HepG2 (cell line): ENCODE measurements around the gene LYRM4. TPM values are rescaled to one million over a fixed set of nuclear protein-coding genes. Genes with fewer than 3 reads are reported as not detected.

ENCODE experiments used
- BHLHE40 ChIP-seq: IDR thresholded peaks from 2 replicates; pipeline ENCODE4 v1.6.1; 2011; ENCODE audit warnings: low read length, improper control_type of control experiment
- CREB1 ChIP-seq, 2 experiments: fragments of 450-650 bp in 1 of 2; IDR thresholded peaks; 2 replicates each; pipeline ENCODE4 v1.6.1; 2016 to 2017; ENCODE audit warnings: control low read depth in 1 of 2, mild to moderate bottlenecking in 1 of 2, missing compliant biosample characterization in 1 of 2, missing genetic modification characterization in 1 of 2
- CREM ChIP-seq, 2 experiments: sonication (generic) in 1 of 2; formaldehyde crosslinking in 1 of 2; IDR thresholded peaks; 2 replicates each; pipeline versions ENCODE4 v1.4.0 to v1.6.1; 2016 to 2020; ENCODE audit warnings: antibody characterized with exemption in 1 of 2, mild to moderate bottlenecking in 1 of 2, missing genetic modification reagents in 1 of 2
- DMAP1 ChIP-seq: IDR thresholded peaks from 2 replicates; pipeline ENCODE4 v1.6.1; 2016
- ESRRA ChIP-seq: sonication (generic); formaldehyde crosslinking; IDR thresholded peaks from 2 replicates; pipeline ENCODE4 v1.5.1; 2020; ENCODE audit warnings: mild to moderate bottlenecking, low read depth, missing genetic modification reagents
- HDAC2 ChIP-seq: sonication (generic); formaldehyde crosslinking; IDR thresholded peaks from 2 replicates; pipeline ENCODE4 v1.4.0; 2020; ENCODE audit warnings: missing genetic modification reagents
- HNF4G ChIP-seq, 2 experiments: sonication (generic) in 1 of 2; formaldehyde crosslinking in 1 of 2; IDR thresholded peaks; 2 replicates each; pipeline versions ENCODE4 v1.4.0 to v1.6.1; 2011 to 2020; ENCODE audit warnings: borderline replicate concordance in 2 of 2, low read depth in 2 of 2, mild to moderate bottlenecking in 2 of 2, low read length in 1 of 2, missing genetic modification reagents in 1 of 2, moderate library complexity in 1 of 2
- HOXA3 ChIP-seq: sonication (generic); formaldehyde crosslinking; IDR thresholded peaks from 2 replicates; pipeline ENCODE4 v1.5.0; 2020; ENCODE audit warnings: missing genetic modification reagents
- JUN ChIP-seq: sonication (generic); formaldehyde crosslinking; IDR thresholded peaks from 2 replicates; pipeline ENCODE4 v1.4.0; 2020; ENCODE audit warnings: mild to moderate bottlenecking, missing genetic modification reagents
- KLF12 ChIP-seq: sonication (generic); formaldehyde crosslinking; IDR thresholded peaks from 2 replicates; pipeline ENCODE4 v1.4.0; 2020; ENCODE audit warnings: missing genetic modification reagents, borderline replicate concordance
- KMT2A ChIP-seq: sonication (generic); formaldehyde crosslinking; IDR thresholded peaks from 2 replicates; pipeline ENCODE4 v1.4.0; 2020; ENCODE audit warnings: missing genetic modification reagents
- POLR2G ChIP-seq: fragments of 200-400 bp; formaldehyde crosslinking; IDR thresholded peaks from 2 replicates; pipeline ENCODE4 v1.6.1; 2018; ENCODE audit warnings: mild to moderate bottlenecking, low read depth, low read length, moderate library complexity
- RAD51 ChIP-seq: fragments of 450-650 bp; IDR thresholded peaks from 2 replicates; pipeline ENCODE4 v1.6.1; 2016; ENCODE audit warnings: borderline replicate concordance
- SSRP1 ChIP-seq: IDR thresholded peaks from 2 replicates; pipeline ENCODE4 v1.6.1; 2016; ENCODE audit warnings: control low read depth
- TEAD3 ChIP-seq: optimal IDR thresholded peaks from 2 replicates; pipeline ENCODE3; 2016; ENCODE audit warnings: borderline replicate concordance
- ZFAT ChIP-seq: sonication (generic); formaldehyde crosslinking; conservative IDR thresholded peaks from 2 replicates; pipeline ENCODE4 v1.8.1; 2023; ENCODE audit warnings: missing genetic modification reagents, inconsistent platforms
- ZNF546 ChIP-seq: sonication (generic); formaldehyde crosslinking; conservative IDR thresholded peaks from 2 replicates; pipeline ENCODE4 v1.8.1; 2023; ENCODE audit warnings: mild to moderate bottlenecking, missing genetic modification reagents
- ZNF678 ChIP-seq: sonication (generic); formaldehyde crosslinking; IDR thresholded peaks from 2 replicates; pipeline ENCODE4 v1.4.0; 2020; ENCODE audit warnings: mild to moderate bottlenecking, missing genetic modification reagents
- ZNF687 ChIP-seq: sonication (generic); formaldehyde crosslinking; IDR thresholded peaks from 2 replicates; pipeline ENCODE4 v1.5.1; 2020; ENCODE audit warnings: mild to moderate bottlenecking, missing genetic modification reagents, moderate library complexity
- ZNF782 ChIP-seq: sonication (generic); formaldehyde crosslinking; IDR thresholded peaks from 2 replicates; pipeline ENCODE4 v1.4.0; 2020; ENCODE audit warnings: missing genetic modification reagents, mild to moderate bottlenecking, borderline replicate concordance
- polyA plus RNA-seq, 8 experiments: library from polyadenylated mRNA; depleted of rRNA in 3 of 8; stranded (reverse) in 7 of 8; unstranded in 1 of 8; fragments of >200 nt; fragmentation: Illumina TruSeq in 4 of 8; extraction: Trizol in 4 of 8; gene quantifications; 2 replicates each; pipeline versions ENCODE4 v1.2.1 to v1.2.3, GENCODE V29; 2011 to 2016; ENCODE audit warnings: low read depth in 4 of 8, missing spikeins in 1 of 8, mixed read lengths in 1 of 8; ENCODE audit not compliant: insufficient read depth in 1 of 8
- total RNA-seq, 5 experiments: library from RNA; depleted of rRNA; stranded (reverse); fragments of >200 nt; fragmentation: Illumina TruSeq; extraction: Trizol; gene quantifications; 2 replicates each; pipeline ENCODE4 v1.2.3, GENCODE V29; 2016; ENCODE audit warnings: low read depth in 1 of 5
- TF ChIP-seq, protein P1 (sequence below): sonication (generic); formaldehyde crosslinking; IDR thresholded peaks from 2 replicates; pipeline ENCODE4 v1.4.0; 2020; ENCODE audit warnings: mild to moderate bottlenecking, missing genetic modification reagents

Gene LYRM4
- total and polyA plus RNA-seq, 2 of the 13 experiments (the other 11 are each of a cell fraction or from before 2014, with no cell fraction given), result 64.6 to 67.5 TPM

GRCh38 chr6:5260111-5260620 is 584 bp downstream of the LYRM4 start (continued):
- TF ChIP-seq ZNF687 (CRISPR knock-in tag), result no peak
- TF ChIP-seq RAD51, result no peak
- no peak for TF ChIP-seq DMAP1 (CRISPR knock-in tag)
- no peak for TF ChIP-seq ZFAT (CRISPR knock-in tag)
- TF ChIP-seq HNF4G (IDR thresholded peaks at IDR 0.05; ENCODE audit: borderline replicate concordance, low read depth, low read length), result no peak
- peak; percentile 13; the same call in 1 of the 2 replicates for TF ChIP-seq HNF4G (CRISPR knock-in tag; IDR thresholded peaks at IDR 0.05; ENCODE audit: borderline replicate concordance, low read depth)
- TF ChIP-seq KMT2A, result peak; percentile 8; the same call in 1 of the 2 replicates
- peak; percentile 60; the same call in 1 of the 2 replicates for TF ChIP-seq POLR2G
- 0 out of 2 replicates have a peak, but pooled peaks have one; percentile 24 for TF ChIP-seq BHLHE40
- TF ChIP-seq TEAD3 (CRISPR knock-in tag), result peak; percentile 15
- TF ChIP-seq HOXA3 (CRISPR knock-in tag), result 0 out of 2 replicates have a peak, but pooled peaks have one; percentile 5
- no peak for TF ChIP-seq ESRRA
- TF ChIP-seq CREM (IDR thresholded peaks at IDR 0.05), result peak; percentile 49; the same call in 1 of the 2 replicates
- TF ChIP-seq CREM (CRISPR knock-in tag; IDR thresholded peaks at IDR 0.05), result no peak
- no peak; the same call in 1 of the 2 replicates for TF ChIP-seq ZNF546 (CRISPR knock-in tag)
- TF ChIP-seq ZNF678 (CRISPR knock-in tag), result no peak
- 0 out of 2 replicates have a peak, but pooled peaks have one; percentile 3 for TF ChIP-seq KLF12 (CRISPR knock-in tag)
- TF ChIP-seq, protein P1, sequence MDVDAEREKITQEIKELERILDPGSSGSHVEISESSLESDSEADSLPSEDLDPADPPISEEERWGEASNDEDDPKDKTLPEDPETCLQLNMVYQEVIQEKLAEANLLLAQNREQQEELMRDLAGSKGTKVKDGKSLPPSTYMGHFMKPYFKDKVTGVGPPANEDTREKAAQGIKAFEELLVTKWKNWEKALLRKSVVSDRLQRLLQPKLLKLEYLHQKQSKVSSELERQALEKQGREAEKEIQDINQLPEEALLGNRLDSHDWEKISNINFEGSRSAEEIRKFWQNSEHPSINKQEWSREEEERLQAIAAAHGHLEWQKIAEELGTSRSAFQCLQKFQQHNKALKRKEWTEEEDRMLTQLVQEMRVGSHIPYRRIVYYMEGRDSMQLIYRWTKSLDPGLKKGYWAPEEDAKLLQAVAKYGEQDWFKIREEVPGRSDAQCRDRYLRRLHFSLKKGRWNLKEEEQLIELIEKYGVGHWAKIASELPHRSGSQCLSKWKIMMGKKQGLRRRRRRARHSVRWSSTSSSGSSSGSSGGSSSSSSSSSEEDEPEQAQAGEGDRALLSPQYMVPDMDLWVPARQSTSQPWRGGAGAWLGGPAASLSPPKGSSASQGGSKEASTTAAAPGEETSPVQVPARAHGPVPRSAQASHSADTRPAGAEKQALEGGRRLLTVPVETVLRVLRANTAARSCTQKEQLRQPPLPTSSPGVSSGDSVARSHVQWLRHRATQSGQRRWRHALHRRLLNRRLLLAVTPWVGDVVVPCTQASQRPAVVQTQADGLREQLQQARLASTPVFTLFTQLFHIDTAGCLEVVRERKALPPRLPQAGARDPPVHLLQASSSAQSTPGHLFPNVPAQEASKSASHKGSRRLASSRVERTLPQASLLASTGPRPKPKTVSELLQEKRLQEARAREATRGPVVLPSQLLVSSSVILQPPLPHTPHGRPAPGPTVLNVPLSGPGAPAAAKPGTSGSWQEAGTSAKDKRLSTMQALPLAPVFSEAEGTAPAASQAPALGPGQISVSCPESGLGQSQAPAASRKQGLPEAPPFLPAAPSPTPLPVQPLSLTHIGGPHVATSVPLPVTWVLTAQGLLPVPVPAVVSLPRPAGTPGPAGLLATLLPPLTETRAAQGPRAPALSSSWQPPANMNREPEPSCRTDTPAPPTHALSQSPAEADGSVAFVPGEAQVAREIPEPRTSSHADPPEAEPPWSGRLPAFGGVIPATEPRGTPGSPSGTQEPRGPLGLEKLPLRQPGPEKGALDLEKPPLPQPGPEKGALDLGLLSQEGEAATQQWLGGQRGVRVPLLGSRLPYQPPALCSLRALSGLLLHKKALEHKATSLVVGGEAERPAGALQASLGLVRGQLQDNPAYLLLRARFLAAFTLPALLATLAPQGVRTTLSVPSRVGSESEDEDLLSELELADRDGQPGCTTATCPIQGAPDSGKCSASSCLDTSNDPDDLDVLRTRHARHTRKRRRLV (CRISPR knock-in tag), result 0 out of 2 replicates have a peak, but pooled peaks have one; percentile 52
- TF ChIP-seq ZNF782 (CRISPR knock-in tag), result no peak
- TF ChIP-seq JUN, result 0 out of 2 replicates have a peak, but pooled peaks have one; percentile 18
- peak; percentile 33 for TF ChIP-seq CREB1 (IDR thresholded peaks at IDR 0.05)
- TF ChIP-seq CREB1 (CRISPR knock-in tag; IDR thresholded peaks at IDR 0.05), result no peak
- no peak for TF ChIP-seq HDAC2 (CRISPR knock-in tag)
- TF ChIP-seq SSRP1 (CRISPR knock-in tag), result peak; percentile 77; the same call in 1 of the 2 replicates
